ENCODE measurements around the gene B3GAT2.

- TF ChIP-seq ZBTB17 (tag by site-specific recombination; IDR thresholded peaks at IDR 0.05) (peak; percentile 26; the same call in 1 of the 2 replicates), ZNF24 (tag by site-specific recombination; IDR thresholded peaks at IDR 0.05) (no peak), ZNF175 (tag by site-specific recombination; IDR thresholded peaks at IDR 0.05) (no peak), ZNF335 (tag by site-specific recombination; conservative IDR thresholded peaks at IDR 0.05) (no peak), ZNF121 (tag by site-specific recombination; IDR thresholded peaks at IDR 0.05) (no peak), ZBTB26 (tag by site-specific recombination; optimal IDR thresholded peaks at IDR 0.05) (no peak), SALL2 (tag by site-specific recombination; IDR thresholded peaks at IDR 0.05; ENCODE audit: borderline replicate concordance) (no peak), PRDM4 (tag by site-specific recombination; IDR thresholded peaks at IDR 0.05) (no peak), ZNF701 (tag by site-specific recombination; IDR thresholded peaks at IDR 0.05) (no peak), ZNF292 (tag by site-specific recombination; IDR thresholded peaks at IDR 0.05; ENCODE audit: borderline replicate concordance, low read depth) (no peak)
- TF ChIP-seq, protein P1, sequence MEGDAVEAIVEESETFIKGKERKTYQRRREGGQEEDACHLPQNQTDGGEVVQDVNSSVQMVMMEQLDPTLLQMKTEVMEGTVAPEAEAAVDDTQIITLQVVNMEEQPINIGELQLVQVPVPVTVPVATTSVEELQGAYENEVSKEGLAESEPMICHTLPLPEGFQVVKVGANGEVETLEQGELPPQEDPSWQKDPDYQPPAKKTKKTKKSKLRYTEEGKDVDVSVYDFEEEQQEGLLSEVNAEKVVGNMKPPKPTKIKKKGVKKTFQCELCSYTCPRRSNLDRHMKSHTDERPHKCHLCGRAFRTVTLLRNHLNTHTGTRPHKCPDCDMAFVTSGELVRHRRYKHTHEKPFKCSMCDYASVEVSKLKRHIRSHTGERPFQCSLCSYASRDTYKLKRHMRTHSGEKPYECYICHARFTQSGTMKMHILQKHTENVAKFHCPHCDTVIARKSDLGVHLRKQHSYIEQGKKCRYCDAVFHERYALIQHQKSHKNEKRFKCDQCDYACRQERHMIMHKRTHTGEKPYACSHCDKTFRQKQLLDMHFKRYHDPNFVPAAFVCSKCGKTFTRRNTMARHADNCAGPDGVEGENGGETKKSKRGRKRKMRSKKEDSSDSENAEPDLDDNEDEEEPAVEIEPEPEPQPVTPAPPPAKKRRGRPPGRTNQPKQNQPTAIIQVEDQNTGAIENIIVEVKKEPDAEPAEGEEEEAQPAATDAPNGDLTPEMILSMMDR (tag by site-specific recombination; IDR thresholded peaks at IDR 0.05) = no peak
- TF ChIP-seq, protein P2, sequence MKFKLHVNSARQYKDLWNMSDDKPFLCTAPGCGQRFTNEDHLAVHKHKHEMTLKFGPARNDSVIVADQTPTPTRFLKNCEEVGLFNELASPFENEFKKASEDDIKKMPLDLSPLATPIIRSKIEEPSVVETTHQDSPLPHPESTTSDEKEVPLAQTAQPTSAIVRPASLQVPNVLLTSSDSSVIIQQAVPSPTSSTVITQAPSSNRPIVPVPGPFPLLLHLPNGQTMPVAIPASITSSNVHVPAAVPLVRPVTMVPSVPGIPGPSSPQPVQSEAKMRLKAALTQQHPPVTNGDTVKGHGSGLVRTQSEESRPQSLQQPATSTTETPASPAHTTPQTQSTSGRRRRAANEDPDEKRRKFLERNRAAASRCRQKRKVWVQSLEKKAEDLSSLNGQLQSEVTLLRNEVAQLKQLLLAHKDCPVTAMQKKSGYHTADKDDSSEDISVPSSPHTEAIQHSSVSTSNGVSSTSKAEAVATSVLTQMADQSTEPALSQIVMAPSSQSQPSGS (tag by site-specific recombination; IDR thresholded peaks at IDR 0.05; ENCODE audit: low read depth) = no peak
Measured at GRCh38 chr6:70957284-70957617, 391 bp upstream of the B3GAT2 start.
